Activated CD8-positive, alpha-beta T cell treated with anti-CD3 and anti-CD28 coated beads for 36 hours (primary cell): ENCODE measurements around the gene OSBPL6. TPM values are rescaled to one million over a fixed set of nuclear protein-coding genes. Genes with fewer than 3 reads are reported as not detected.

ENCODE experiments used
- ATAC-seq: fragments of 200-7000 bp; cut with Tn5 transposase; one replicate; pipeline ENCODE4 v1.10.0; 2021; ENCODE audit warnings: mild to moderate bottlenecking, moderate library complexity
- CTCF ChIA-PET: fragments of 350-600 bp; sonication (Branson Sonifier 250); formaldehyde crosslinking; loops from one replicate; lab custom pipeline; 2021; ENCODE audit warnings: antibody characterized with exemption; lab: Charles Lee
- POLR2A ChIA-PET: fragments of 350-600 bp; sonication (Branson Sonifier 250); formaldehyde crosslinking; loops from one replicate; lab custom pipeline; 2021; ENCODE audit warnings: antibody characterized with exemption; lab: Charles Lee
- DNase-seq: peaks from one replicate; pipeline ENCODE4 v3.0.0-alpha.2; 2020
- H3K27ac Mint-ChIP-seq: one replicate; pipeline ENCODE4 v1.8.0; 2021; ENCODE audit warnings: mild to moderate bottlenecking, mixed read lengths
- H3K27me3 Mint-ChIP-seq: one replicate; pipeline ENCODE4 v1.8.0; 2021; ENCODE audit warnings: mixed read lengths
- H3K36me3 Mint-ChIP-seq: one replicate; pipeline ENCODE4 v1.8.0; 2021; ENCODE audit warnings: low read depth, mixed read lengths
- H3K4me1 Mint-ChIP-seq: one replicate; pipeline ENCODE4 v1.8.0; 2021; ENCODE audit warnings: low read depth, mixed read lengths
- H3K4me3 Mint-ChIP-seq: one replicate; pipeline ENCODE4 v1.8.0; 2021; ENCODE audit warnings: mild to moderate bottlenecking, moderate library complexity, mixed read lengths
- H3K9me3 Mint-ChIP-seq: one replicate; pipeline ENCODE4 v1.8.0; 2021; ENCODE audit warnings: mixed read lengths
- intact Hi-C: fragments of 100-400 bp; cut with micrococcal nuclease; formaldehyde crosslinking; loops from one replicate; pipeline ENCODE4 v1.10.0; 2022
- total RNA-seq, 2 experiments: library from RNA; stranded (reverse); gene quantifications; one replicate each; pipeline ENCODE4 v1.2.3, GENCODE V29; 2021
- TF ChIP-seq, protein P1 (sequence below): fragments of 200-600 bp; IDR thresholded peaks from one replicate; pipeline ENCODE4 v1.8.0; 2022; ENCODE audit warnings: antibody characterized with exemption, mild to moderate bottlenecking

Gene OSBPL6
- total RNA-seq, 2 experiments from 2014 or later: 2.5 to 4.0 TPM

DNA sequence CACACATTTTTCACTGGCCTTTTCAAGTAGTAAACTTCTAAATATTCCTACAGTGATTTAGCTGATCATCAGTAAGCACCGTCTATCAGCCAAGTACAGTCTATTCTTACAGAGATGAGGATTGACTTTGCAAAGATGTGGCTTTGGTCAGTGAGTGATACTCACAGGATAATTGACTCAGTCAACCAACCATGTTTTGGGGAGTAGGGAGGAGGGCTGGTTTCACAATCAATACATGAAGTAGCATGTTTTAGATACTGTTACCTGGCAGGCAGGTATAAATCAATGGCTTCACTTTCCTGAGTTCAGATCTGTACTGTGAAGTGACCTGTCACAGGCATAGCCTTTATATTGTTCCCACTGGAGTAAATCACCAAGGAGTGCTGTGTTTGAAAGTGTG, 27.2 kb downstream of the OSBPL6 start:
- ATAC-seq: no peak
- TF ChIP-seq, protein P1, sequence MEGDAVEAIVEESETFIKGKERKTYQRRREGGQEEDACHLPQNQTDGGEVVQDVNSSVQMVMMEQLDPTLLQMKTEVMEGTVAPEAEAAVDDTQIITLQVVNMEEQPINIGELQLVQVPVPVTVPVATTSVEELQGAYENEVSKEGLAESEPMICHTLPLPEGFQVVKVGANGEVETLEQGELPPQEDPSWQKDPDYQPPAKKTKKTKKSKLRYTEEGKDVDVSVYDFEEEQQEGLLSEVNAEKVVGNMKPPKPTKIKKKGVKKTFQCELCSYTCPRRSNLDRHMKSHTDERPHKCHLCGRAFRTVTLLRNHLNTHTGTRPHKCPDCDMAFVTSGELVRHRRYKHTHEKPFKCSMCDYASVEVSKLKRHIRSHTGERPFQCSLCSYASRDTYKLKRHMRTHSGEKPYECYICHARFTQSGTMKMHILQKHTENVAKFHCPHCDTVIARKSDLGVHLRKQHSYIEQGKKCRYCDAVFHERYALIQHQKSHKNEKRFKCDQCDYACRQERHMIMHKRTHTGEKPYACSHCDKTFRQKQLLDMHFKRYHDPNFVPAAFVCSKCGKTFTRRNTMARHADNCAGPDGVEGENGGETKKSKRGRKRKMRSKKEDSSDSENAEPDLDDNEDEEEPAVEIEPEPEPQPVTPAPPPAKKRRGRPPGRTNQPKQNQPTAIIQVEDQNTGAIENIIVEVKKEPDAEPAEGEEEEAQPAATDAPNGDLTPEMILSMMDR: no peak
- ChIA-PET CTCF (no interaction called here), POLR2A (no interaction called here)
- no peaks in the 10 kb centered on the region for H3K36me3 Mint-ChIP-seq
- no peak for DNase-seq
- no peak overlapping the region for H3K27ac Mint-ChIP-seq
- no peaks in the 10 kb centered on the region for H3K4me1 Mint-ChIP-seq
- peaks cover 11% of the 10 kb centered on the region for H3K27me3 Mint-ChIP-seq
- intact Hi-C loops: no loop called here
- no peaks in the 10 kb centered on the region for H3K9me3 Mint-ChIP-seq
- H3K4me3 Mint-ChIP-seq: no peak overlapping the region

DNA sequence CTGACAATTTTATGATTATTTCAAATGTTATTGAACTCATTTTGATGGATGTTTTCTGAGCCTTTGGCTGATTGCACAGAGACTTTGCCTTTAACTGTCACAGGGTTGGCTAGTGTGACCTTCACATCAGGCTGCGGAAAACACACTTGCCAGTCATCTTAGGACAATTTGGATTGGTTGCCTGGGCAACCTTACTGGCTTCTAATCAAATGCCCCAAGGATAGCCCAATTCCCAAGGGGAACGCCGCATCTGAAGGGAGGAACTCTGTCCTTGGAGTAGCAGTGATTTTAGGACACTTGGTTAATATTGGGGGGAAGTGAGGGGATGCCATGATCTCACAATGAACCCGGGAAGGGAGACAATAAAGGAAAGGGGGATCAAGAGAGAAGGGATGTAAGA, 29.5 kb downstream of the OSBPL6 start:
- no peak for ATAC-seq
- H3K36me3 Mint-ChIP-seq: no peaks in the 10 kb centered on the region

DNA sequence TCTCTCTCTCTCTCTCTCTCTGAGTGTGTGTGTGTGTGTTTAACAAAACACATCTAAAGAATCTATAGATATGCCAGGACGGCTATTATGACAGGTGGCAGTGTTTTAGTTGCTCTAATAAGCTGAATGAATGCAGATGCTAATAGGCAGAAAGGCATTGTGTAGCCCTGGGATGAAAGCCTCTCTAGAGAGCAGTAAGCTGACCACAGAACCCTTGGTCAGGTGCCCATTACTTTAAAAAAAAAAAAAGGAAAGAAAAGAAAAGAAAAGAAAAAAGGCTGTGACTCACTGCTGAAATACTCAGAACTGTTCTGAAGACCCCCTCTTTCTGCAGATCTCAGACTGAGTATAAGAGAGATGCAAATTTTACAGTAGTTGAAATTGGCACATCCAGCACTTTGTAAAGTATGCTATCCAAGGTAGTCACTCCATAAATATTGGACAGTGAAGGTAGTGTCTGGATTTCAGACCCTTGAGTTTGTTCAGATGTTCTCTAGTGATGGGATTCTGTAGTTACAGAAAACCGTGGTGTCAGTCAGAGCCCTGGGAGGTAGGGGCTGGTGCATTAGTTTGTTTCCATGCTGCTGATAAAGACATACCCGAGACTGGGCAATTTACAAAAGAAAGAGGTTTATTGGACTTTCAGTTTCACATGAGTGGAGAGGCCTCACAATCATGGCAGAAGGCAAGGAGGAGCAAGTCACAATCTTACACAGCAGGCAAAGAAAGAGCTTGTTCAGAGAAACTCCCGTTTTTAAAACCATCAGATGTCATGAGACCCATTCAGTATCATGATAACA, 30.9 kb downstream of the OSBPL6 start:
- peaks cover 7% of the 10 kb centered on the region for H3K27me3 Mint-ChIP-seq
- no peaks in the 10 kb centered on the region for H3K9me3 Mint-ChIP-seq
- no peaks in the 10 kb centered on the region for H3K4me1 Mint-ChIP-seq
- DNase-seq (no peak), ATAC-seq (no peak)
- CTCF ChIA-PET: no interaction called here
- no peak overlapping the region for H3K4me3 Mint-ChIP-seq
- POLR2A ChIA-PET: no interaction called here
- H3K36me3 Mint-ChIP-seq: no peaks in the 10 kb centered on the region
- intact Hi-C loops: no loop called here
- no peak overlapping the region for H3K27ac Mint-ChIP-seq
- TF ChIP-seq, protein P1: no peak

More for the DNA sequence above, 29.5 kb downstream of the OSBPL6 start:
- CTCF ChIA-PET: no interaction called here
- TF ChIP-seq, protein P1: no peak
- H3K4me1 Mint-ChIP-seq: no peaks in the 10 kb centered on the region
- DNase-seq: no peak
- POLR2A ChIA-PET: no interaction called here
- H3K27me3 Mint-ChIP-seq: peaks cover 8% of the 10 kb centered on the region
- intact Hi-C loops: no loop called here
- H3K27ac Mint-ChIP-seq: no peak overlapping the region
- no peaks in the 10 kb centered on the region for H3K9me3 Mint-ChIP-seq
- H3K4me3 Mint-ChIP-seq: no peak overlapping the region

DNA sequence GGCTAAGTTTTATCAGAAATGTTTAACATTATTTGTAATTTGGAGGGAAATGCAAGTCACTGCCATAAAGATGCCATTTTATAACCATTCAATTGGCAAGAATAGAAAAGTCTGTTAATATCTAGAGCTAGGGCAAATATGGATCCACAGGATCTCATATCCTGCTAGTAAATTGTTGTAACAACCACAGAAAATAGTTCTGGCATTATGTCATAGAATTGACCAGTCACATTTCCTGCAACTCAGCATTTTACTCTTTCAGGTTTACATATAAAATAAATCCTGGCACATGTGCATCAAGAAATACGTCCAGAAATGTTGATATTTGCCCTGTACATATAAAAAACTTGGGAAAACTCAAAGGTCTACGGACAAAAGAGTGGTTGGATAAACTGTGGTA, 32.9 kb downstream of the OSBPL6 start:
- Mint-ChIP-seq H3K9me3 (no peaks in the 10 kb centered on the region), H3K27me3 (peaks cover 5% of the 10 kb centered on the region), H3K4me1 (no peaks in the 10 kb centered on the region), H3K4me3 (no peak overlapping the region), H3K27ac (no peak overlapping the region), H3K36me3 (no peaks in the 10 kb centered on the region)
- POLR2A ChIA-PET: no interaction called here
- intact Hi-C loops: no loop called here
- DNase-seq (no peak), ATAC-seq (no peak)
- TF ChIP-seq, protein P1: no peak
- CTCF ChIA-PET: no interaction called here

DNA sequence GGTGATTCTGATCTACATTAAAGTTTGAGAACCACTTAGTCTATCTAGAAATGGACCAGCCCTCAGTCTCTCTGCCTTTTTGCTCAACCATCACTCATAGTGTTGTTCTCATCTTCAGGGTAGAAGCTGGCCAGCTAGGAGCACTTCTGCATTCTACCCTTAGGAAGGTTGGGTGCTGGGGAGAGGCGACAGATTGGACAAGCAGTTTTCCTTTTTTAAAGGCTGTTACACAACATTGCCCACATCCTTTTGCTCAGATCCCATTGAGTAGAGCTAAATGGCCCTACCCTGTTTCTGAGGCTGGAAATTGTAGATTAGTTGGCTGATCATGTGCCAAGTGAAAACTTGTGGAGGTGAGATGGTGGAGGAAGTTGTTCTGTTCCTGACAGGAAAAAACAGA, 35.6 kb downstream of the OSBPL6 start:
- H3K36me3 Mint-ChIP-seq: no peaks in the 10 kb centered on the region
- peaks cover 1% of the 10 kb centered on the region for H3K27me3 Mint-ChIP-seq
- no peaks in the 10 kb centered on the region for H3K4me1 Mint-ChIP-seq
- DNase-seq: no peak
- ChIA-PET CTCF (no interaction called here), POLR2A (no interaction called here)
- H3K9me3 Mint-ChIP-seq: no peaks in the 10 kb centered on the region
- intact Hi-C loops: no loop called here
- no peak overlapping the region for H3K27ac Mint-ChIP-seq
- ATAC-seq: no peak
- H3K4me3 Mint-ChIP-seq: no peak overlapping the region
- TF ChIP-seq, protein P1: no peak
